OCI-LY7 (cell line): ENCODE measurements around the gene CDH23.

Source experiments
- EZH2phosphoT487 ChIP-seq: fragments of 200-600 bp; sonication (generic); IDR thresholded peaks from 2 replicates; pipeline ENCODE4 v1.6.1; 2018; ENCODE audit warnings: low read depth, borderline replicate concordance, mild to moderate bottlenecking, mixed run types, antibody characterized with exemption, low read length, moderate library complexity, mixed read lengths
- TF ChIP-seq, protein P1 (sequence below): fragments of 200-600 bp; sonication (generic); conservative IDR thresholded peaks from 2 replicates; pipeline ENCODE4 v1.5.1; 2014; ENCODE audit warnings: mild to moderate bottlenecking, antibody characterized with exemption, low read length, moderate library complexity, mixed read lengths

DNA sequence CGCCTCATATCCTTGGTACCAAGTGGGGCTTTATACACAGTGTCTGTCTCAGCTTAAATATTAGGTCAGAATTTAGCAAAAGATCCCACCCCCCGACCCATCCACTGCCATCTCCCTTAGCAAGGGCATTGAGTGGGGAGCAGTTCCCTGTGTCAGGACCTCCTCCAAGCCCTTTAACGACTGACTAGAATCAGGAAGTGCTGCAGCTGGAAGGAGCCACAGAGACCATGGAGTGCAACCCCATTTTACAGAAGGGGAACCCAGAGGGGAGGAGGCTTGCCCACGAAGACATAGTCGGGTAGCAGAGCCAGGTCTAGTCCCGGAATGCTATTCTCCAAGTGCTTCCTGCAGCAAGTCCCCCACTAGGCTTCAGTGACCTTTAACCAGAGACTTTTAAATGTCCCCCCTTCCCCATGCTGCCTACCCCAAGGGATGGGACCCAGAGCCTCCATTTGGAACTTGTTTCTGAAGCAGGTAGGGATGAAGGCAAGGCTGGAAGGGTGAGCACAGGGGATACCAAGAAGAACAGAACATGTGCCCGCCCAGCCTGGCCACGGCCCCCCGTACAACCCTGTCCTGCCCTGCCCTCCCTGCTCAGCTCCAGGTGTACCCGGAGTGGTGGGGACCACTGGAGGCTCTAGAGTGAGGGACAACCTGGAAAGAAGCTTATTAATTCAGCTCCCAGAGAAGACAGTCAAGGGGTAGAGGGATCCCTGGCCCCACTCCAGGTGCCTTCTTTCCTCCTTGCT is 281.5 kb downstream of the CDH23 start:
- TF ChIP-seq, protein P1, sequence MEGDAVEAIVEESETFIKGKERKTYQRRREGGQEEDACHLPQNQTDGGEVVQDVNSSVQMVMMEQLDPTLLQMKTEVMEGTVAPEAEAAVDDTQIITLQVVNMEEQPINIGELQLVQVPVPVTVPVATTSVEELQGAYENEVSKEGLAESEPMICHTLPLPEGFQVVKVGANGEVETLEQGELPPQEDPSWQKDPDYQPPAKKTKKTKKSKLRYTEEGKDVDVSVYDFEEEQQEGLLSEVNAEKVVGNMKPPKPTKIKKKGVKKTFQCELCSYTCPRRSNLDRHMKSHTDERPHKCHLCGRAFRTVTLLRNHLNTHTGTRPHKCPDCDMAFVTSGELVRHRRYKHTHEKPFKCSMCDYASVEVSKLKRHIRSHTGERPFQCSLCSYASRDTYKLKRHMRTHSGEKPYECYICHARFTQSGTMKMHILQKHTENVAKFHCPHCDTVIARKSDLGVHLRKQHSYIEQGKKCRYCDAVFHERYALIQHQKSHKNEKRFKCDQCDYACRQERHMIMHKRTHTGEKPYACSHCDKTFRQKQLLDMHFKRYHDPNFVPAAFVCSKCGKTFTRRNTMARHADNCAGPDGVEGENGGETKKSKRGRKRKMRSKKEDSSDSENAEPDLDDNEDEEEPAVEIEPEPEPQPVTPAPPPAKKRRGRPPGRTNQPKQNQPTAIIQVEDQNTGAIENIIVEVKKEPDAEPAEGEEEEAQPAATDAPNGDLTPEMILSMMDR: no peak
- no peak for TF ChIP-seq EZH2phosphoT487
